GM23338 (cell line): ENCODE measurements around the gene OSBPL6. TPM values are rescaled to one million over a fixed set of nuclear protein-coding genes. Genes with fewer than 3 reads are reported as not detected.

Experiments
- ATAC-seq: fragments of 200-7000 bp; cut with Tn5 transposase; 3 replicates; pipeline ENCODE4 v1.9.1; 2020
- DNase-seq: peaks from one replicate; pipeline ENCODE4 v3.0.0-alpha.2; 2015; ENCODE audit warnings: low spot score
- H2AFZ ChIP-seq: fragments of 200-600 bp; sonication (generic); 2 replicates; pipeline ENCODE4 v1.8.0; 2016; ENCODE audit warnings: antibody characterized with exemption, mild to moderate bottlenecking, moderate library complexity
- H3F3A ChIP-seq: fragments of 200-600 bp; sonication (generic); replicated peaks from 2 replicates; pipeline ENCODE4 v1.8.0; 2017; ENCODE audit warnings: antibody characterized with exemption, mixed run types, low read depth
- H3K27ac ChIP-seq: fragments of 200-600 bp; sonication (generic); 2 replicates; pipeline ENCODE4 v1.6.1; 2016; ENCODE audit warnings: low read depth
- H3K27me3 ChIP-seq: fragments of 200-600 bp; sonication (generic); 2 replicates; pipeline ENCODE4 v1.8.0; 2016; ENCODE audit warnings: mild to moderate bottlenecking, mixed run types, moderate library complexity; ENCODE audit not compliant: insufficient read depth
- H3K36me3 ChIP-seq: fragments of 200-600 bp; sonication (generic); 2 replicates; pipeline ENCODE4 v1.8.0; 2016; ENCODE audit warnings: mild to moderate bottlenecking; ENCODE audit not compliant: insufficient read depth
- H3K4me1 ChIP-seq: fragments of 200-600 bp; sonication (generic); 2 replicates; pipeline ENCODE4 v1.8.0; 2016; ENCODE audit warnings: mild to moderate bottlenecking, moderate library complexity; ENCODE audit not compliant: insufficient read depth
- H3K4me2 ChIP-seq: fragments of 200-600 bp; sonication (generic); 2 replicates; pipeline ENCODE4 v1.7.1; 2017; ENCODE audit warnings: mixed run types
- H3K4me3 ChIP-seq: fragments of 200-600 bp; sonication (generic); 2 replicates; pipeline ENCODE4 v1.6.1; 2016; ENCODE audit warnings: mixed run types
- H3K79me2 ChIP-seq: fragments of 200-600 bp; sonication (generic); replicated peaks from 2 replicates; pipeline ENCODE4 v1.8.0; 2017; ENCODE audit warnings: mild to moderate bottlenecking; ENCODE audit not compliant: insufficient read depth
- H3K9me2 ChIP-seq: fragments of 200-600 bp; sonication (generic); 2 replicates; pipeline ENCODE4 v1.8.0; 2017; ENCODE audit not compliant: insufficient read depth
- H4K20me1 ChIP-seq: fragments of 200-600 bp; sonication (generic); replicated peaks from 2 replicates; pipeline ENCODE4 v1.8.0; 2017; ENCODE audit warnings: mild to moderate bottlenecking; ENCODE audit not compliant: insufficient read depth
- H3K27ac Mint-ChIP-seq: 2 replicates; pipeline ENCODE4 v1.8.0; 2020; ENCODE audit warnings: inconsistent platforms, mild to moderate bottlenecking, moderate library complexity, mixed read lengths
- H3K27me3 Mint-ChIP-seq: 3 replicates; pipeline ENCODE4 v1.8.0; 2022; ENCODE audit warnings: low read depth, mild to moderate bottlenecking, moderate library complexity, mixed read lengths, inconsistent platforms; ENCODE audit not compliant: insufficient read depth, poor library complexity
- H3K36me3 Mint-ChIP-seq: 3 replicates; pipeline ENCODE4 v1.8.0; 2021; ENCODE audit warnings: low read depth, mild to moderate bottlenecking, inconsistent platforms, moderate library complexity, mixed read lengths
- H3K4me1 Mint-ChIP-seq: 3 replicates; pipeline ENCODE4 v1.8.0; 2020; ENCODE audit warnings: mild to moderate bottlenecking, inconsistent platforms, mixed read lengths
- H3K4me3 Mint-ChIP-seq: 3 replicates; pipeline ENCODE4 v1.8.0; 2021; ENCODE audit warnings: moderate library complexity, mild to moderate bottlenecking, inconsistent platforms, mixed read lengths
- H3K9me3 Mint-ChIP-seq: 3 replicates; pipeline ENCODE4 v1.8.0; 2020; ENCODE audit warnings: moderate library complexity, mild to moderate bottlenecking, inconsistent platforms, mixed read lengths
- CTCF ChIP-seq, 2 experiments: fragments of 200-600 bp in 1 of 2; sonication (generic) in 1 of 2; conservative IDR thresholded peaks; 2 replicates each; pipeline versions ENCODE4 v1.5.1 to v1.6.1; 2016 to 2017; ENCODE audit warnings: antibody characterized with exemption in 2 of 2, low read depth in 2 of 2, mild to moderate bottlenecking in 2 of 2, moderate library complexity in 1 of 2
- EZH2 ChIP-seq: fragments of 200-600 bp; sonication (generic); IDR thresholded peaks from one replicate; pipeline ENCODE4 v1.8.0; 2017; ENCODE audit warnings: antibody characterized with exemption, mild to moderate bottlenecking, low read depth; ENCODE audit not compliant: unreplicated experiment
- NANOG ChIP-seq: IDR thresholded peaks from 2 replicates; pipeline ENCODE4 v1.6.1; 2016; ENCODE audit warnings: antibody characterized with exemption, borderline replicate concordance
- POLR2AphosphoS5 ChIP-seq: IDR thresholded peaks from 2 replicates; pipeline ENCODE4 v1.6.1; 2016; ENCODE audit warnings: antibody characterized with exemption, low read depth
- REST ChIP-seq: IDR thresholded peaks from one replicate; pipeline ENCODE4 v1.6.1; 2018; ENCODE audit warnings: antibody characterized with exemption; ENCODE audit not compliant: unreplicated experiment
- ZNF114 ChIP-seq: fragments of 250-450 bp; sonication (Bioruptor Pico); IDR thresholded peaks from 2 replicates; pipeline ENCODE4 v1.5.0; 2020; ENCODE audit warnings: mild to moderate bottlenecking, moderate library complexity
- ZNF331 ChIP-seq: fragments of 250-450 bp; sonication (Bioruptor Pico); IDR thresholded peaks from 2 replicates; pipeline ENCODE4 v1.5.0; 2020; ENCODE audit warnings: low read depth, mild to moderate bottlenecking, moderate library complexity
- ZNF462 ChIP-seq: fragments of 250-450 bp; sonication (Bioruptor Pico); IDR thresholded peaks from 2 replicates; pipeline ENCODE4 v1.5.0; 2020; ENCODE audit warnings: mild to moderate bottlenecking, moderate library complexity
- polyA plus RNA-seq: library from polyadenylated mRNA; unstranded; fragments of >200 nt; fragmentation: Nextera tagmentation; extraction: Ambion mirVana; gene quantifications from 2 replicates; pipeline ENCODE4 v1.2.1, GENCODE V29; 2016
- total RNA-seq: library from RNA; depleted of rRNA; stranded (reverse); fragments of >200 nt; shearing (Covaris generic); gene quantifications from 2 replicates; pipeline ENCODE4 v1.2.3, GENCODE V29; 2014

OSBPL6 gene
- total and polyA plus RNA-seq, 2 experiments from 2014 or later: 6.0 to 8.5 TPM

GRCh38 chr2:178291703-178292102, 97.4 kb downstream of the OSBPL6 start (continued):
- TF ChIP-seq ZNF462 (no peak), REST (no peak)

- DNase-seq (no peak), ATAC-seq (no peak)
- Histone ChIP-seq H2AFZ (no peak overlapping the region), H3F3A (no peaks in the 10 kb centered on the region), H3K4me3 (no peak overlapping the region), H4K20me1 (no peaks in the 10 kb centered on the region), H3K79me2 (no peaks in the 10 kb centered on the region), H3K36me3 (no peaks in the 10 kb centered on the region; the same call in 1 of the 2 replicates), H3K4me2 (no peak overlapping the region), H3K27me3 (no peaks in the 10 kb centered on the region), H3K4me1 (no peaks in the 10 kb centered on the region), H3K27ac (no peak overlapping the region), H3K9me2 (no peaks in the 10 kb centered on the region)
- Mint-ChIP-seq H3K36me3 (peaks cover 21% of the 10 kb centered on the region), H3K4me1 (peaks cover 3% of the 10 kb centered on the region; the same call in 1 of the 3 replicates), H3K27ac (no peak overlapping the region), H3K27me3 (no peaks in the 10 kb centered on the region), H3K4me3 (no peak overlapping the region), H3K9me3 (peaks cover 9% of the 10 kb centered on the region; the same call in 2 of the 3 replicates)
- TF ChIP-seq EZH2 (no peak), NANOG (no peak), ZNF331 (CRISPR knock-in tag) (no peak), ZNF114 (CRISPR knock-in tag) (no peak), REST (no peak), POLR2AphosphoS5 (no peak), CTCF (conservative IDR thresholded peaks at IDR 0.05; ENCODE audit: low read depth in 2 of 2) (no peak)
Measured at GRCh38 chr2:178292586-178292985, 98.3 kb downstream of the OSBPL6 start.
